ENCODE data around the gene NACC2.

GRCh38 chr9:136003411-136004218 lies 91.5 kb downstream of the NACC2 start:
- TF ChIP-seq CTCF (IDR thresholded peaks at IDR 0.05; ENCODE audit: low read depth, low read length, missing input control), result no peak
- no peak for TF ChIP-seq GABPA (IDR thresholded peaks at IDR 0.05 in 1 of 2, conservative IDR thresholded peaks at IDR 0.05 in 1 of 2)
- TF ChIP-seq TAF1 (conservative IDR thresholded peaks at IDR 0.05), result no peak
- TF ChIP-seq EGR1 (IDR thresholded peaks at IDR 0.05; ENCODE audit: low read depth in 2 of 2), result no peak
- TF ChIP-seq FOXA1 (IDR thresholded peaks at IDR 0.05), result no peak
- no peak for TF ChIP-seq ZBTB33 (IDR thresholded peaks at IDR 0.05)
- no peak for TF ChIP-seq RXRA (IDR thresholded peaks at IDR 0.05)
- no peak for TF ChIP-seq RAD21 (IDR thresholded peaks at IDR 0.05)
- TF ChIP-seq JUND (IDR thresholded peaks at IDR 0.05), result no peak

Measured in liver (tissue), 3 donors.